Mammary epithelial cell (primary cell): ENCODE results near the gene HOXA10.

ENCODE experiments used
- EZH2 ChIP-seq: IDR thresholded peaks from 2 replicates; pipeline ENCODE4 v1.6.1; 2012; ENCODE audit warnings: low read length, inconsistent platforms, borderline replicate concordance
- TF ChIP-seq, protein P1 (sequence below), 2 donors: IDR thresholded peaks in 1 of 2; conservative IDR thresholded peaks in 1 of 2; 2 replicates each; pipeline ENCODE4 v1.5.1; 2011 to 2012; ENCODE audit warnings: inconsistent platforms in 2 of 2, low read length in 2 of 2, mild to moderate bottlenecking in 2 of 2, control low read depth in 1 of 2, low read depth in 1 of 2; ENCODE audit not compliant: insufficient read depth in 1 of 2; ENCODE audit errors: extremely low read depth in 1 of 2

DNA sequence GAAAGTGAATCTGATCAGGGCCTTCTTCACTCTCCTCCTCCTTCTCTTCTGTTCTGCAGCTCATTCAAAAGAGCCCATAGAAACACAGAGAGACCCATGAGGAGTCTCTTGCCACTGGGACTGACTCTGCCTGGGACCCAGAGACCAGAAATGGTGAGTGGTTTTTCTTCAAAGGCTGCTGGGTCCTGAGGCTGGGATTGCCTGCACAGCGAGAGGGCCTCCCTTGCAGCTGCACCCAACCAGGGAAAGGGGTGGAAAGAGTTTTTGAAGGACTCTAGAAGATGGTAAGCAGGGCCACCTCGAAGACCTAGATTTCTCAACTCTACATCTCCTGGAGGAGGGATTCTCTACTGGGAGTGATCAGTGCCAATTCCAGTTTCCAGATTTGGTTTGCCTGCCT is 41.2 kb upstream of the HOXA10 start:
- TF ChIP-seq, protein P1, sequence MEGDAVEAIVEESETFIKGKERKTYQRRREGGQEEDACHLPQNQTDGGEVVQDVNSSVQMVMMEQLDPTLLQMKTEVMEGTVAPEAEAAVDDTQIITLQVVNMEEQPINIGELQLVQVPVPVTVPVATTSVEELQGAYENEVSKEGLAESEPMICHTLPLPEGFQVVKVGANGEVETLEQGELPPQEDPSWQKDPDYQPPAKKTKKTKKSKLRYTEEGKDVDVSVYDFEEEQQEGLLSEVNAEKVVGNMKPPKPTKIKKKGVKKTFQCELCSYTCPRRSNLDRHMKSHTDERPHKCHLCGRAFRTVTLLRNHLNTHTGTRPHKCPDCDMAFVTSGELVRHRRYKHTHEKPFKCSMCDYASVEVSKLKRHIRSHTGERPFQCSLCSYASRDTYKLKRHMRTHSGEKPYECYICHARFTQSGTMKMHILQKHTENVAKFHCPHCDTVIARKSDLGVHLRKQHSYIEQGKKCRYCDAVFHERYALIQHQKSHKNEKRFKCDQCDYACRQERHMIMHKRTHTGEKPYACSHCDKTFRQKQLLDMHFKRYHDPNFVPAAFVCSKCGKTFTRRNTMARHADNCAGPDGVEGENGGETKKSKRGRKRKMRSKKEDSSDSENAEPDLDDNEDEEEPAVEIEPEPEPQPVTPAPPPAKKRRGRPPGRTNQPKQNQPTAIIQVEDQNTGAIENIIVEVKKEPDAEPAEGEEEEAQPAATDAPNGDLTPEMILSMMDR (conservative IDR thresholded peaks at IDR 0.05 in 1 of 2, IDR thresholded peaks at IDR 0.05 in 1 of 2; ENCODE audit: extremely low read depth in 1 of 2, insufficient read depth in 1 of 2, low read depth in 1 of 2, low read length in 2 of 2) = no peak
- TF ChIP-seq EZH2 = no peak
